B cell (primary cell): ENCODE data around the gene LIPH. TPM values are rescaled to one million over a fixed set of nuclear protein-coding genes. Genes with fewer than 3 reads are reported as not detected.

Source experiments
- ATAC-seq: fragments of 200-7000 bp; cut with Tn5 transposase; one replicate; pipeline ENCODE4 v1.10.0; 2021; ENCODE audit warnings: low read depth, mild to moderate bottlenecking, moderate number of reproducible peaks, moderate library complexity
- CTCF ChIA-PET: fragments of 350-600 bp; sonication (Branson Sonifier 250); formaldehyde crosslinking; loops from one replicate; lab custom pipeline; 2021; ENCODE audit warnings: antibody characterized with exemption, inconsistent platforms; lab: Charles Lee
- POLR2A ChIA-PET: fragments of 350-600 bp; sonication (Branson Sonifier 250); formaldehyde crosslinking; loops from one replicate; lab custom pipeline; 2021; ENCODE audit warnings: antibody characterized with exemption; lab: Charles Lee
- DNase-seq: peaks from one replicate; pipeline ENCODE4 v3.0.0; 2013
- H2AFZ ChIP-seq: 2 replicates; pipeline ENCODE4 v1.6.1; 2012; ENCODE audit warnings: mild to moderate bottlenecking, low read depth, low read length; ENCODE audit not compliant: insufficient read depth, poor library complexity, severe bottlenecking
- H3K27ac ChIP-seq, 2 donors: 1 replicate in 1 of 2; 2 replicates in 1 of 2; pipeline ENCODE4 v1.5.1; 2012 to 2013; ENCODE audit warnings: low read length in 2 of 2, mild to moderate bottlenecking in 2 of 2, moderate library complexity in 1 of 2
- H3K27me3 ChIP-seq, 4 experiments: fragments of 200-600 bp in 1 of 4; sonication (generic) in 1 of 4; replicated peaks in 1 of 4; 1 replicate in 2 of 4; 2 replicates in 2 of 4; pipeline versions ENCODE4 v1.6.1 to v1.7.0; 2013 to 2016; ENCODE audit warnings: low read length in 3 of 4, mild to moderate bottlenecking in 2 of 4, mixed read lengths in 1 of 4, moderate library complexity in 1 of 4; ENCODE audit not compliant: insufficient read depth in 4 of 4, control insufficient read depth in 3 of 4; ENCODE audit errors: control extremely low read depth in 1 of 4
- H3K36me3 ChIP-seq, 2 experiments: replicated peaks in 1 of 2; 1 replicate in 1 of 2; 2 replicates in 1 of 2; pipeline versions ENCODE4 v1.6.1 to v1.7.1; 2013; ENCODE audit warnings: low read length in 1 of 2; ENCODE audit not compliant: insufficient read depth in 2 of 2, control insufficient read depth in 1 of 2; ENCODE audit errors: control extremely low read depth in 1 of 2, extremely low read depth in 1 of 2
- H3K4me1 ChIP-seq, 2 donors: fragments of 200-600 bp in 1 of 2; sonication (generic) in 1 of 2; 1 replicate in 1 of 2; 2 replicates in 1 of 2; pipeline versions ENCODE4 v1.5.1 to v1.6.1; 2013 to 2017; ENCODE audit warnings: low read length in 2 of 2; ENCODE audit not compliant: control insufficient read depth in 2 of 2, insufficient read depth in 2 of 2
- H3K4me2 ChIP-seq: replicated peaks from 2 replicates; pipeline ENCODE3; 2012; ENCODE audit warnings: mild to moderate bottlenecking, low read depth, low read length; ENCODE audit not compliant: poor library complexity, severe bottlenecking
- H3K4me3 ChIP-seq, 5 experiments: fragments of 200-600 bp in 1 of 5; sonication (generic) in 1 of 5; 1 replicate in 3 of 5; 2 replicates in 2 of 5; pipeline versions ENCODE4 v1.5.1 to v1.7.0; 2011 to 2016; ENCODE audit warnings: low read length in 4 of 5, mild to moderate bottlenecking in 4 of 5, low read depth in 2 of 5, control low read depth in 1 of 5, moderate library complexity in 1 of 5; ENCODE audit not compliant: insufficient read depth in 1 of 5; ENCODE audit errors: control extremely low read depth in 1 of 5, extremely low read depth in 1 of 5
- H3K79me2 ChIP-seq: fragments of 200-600 bp; sonication (generic); one replicate; pipeline ENCODE4 v1.6.0; 2016; ENCODE audit warnings: low read length; ENCODE audit not compliant: control insufficient read depth, insufficient read depth
- H3K9ac ChIP-seq: fragments of 200-600 bp; sonication (generic); 2 replicates; pipeline ENCODE4 v1.6.1; 2017; ENCODE audit warnings: mild to moderate bottlenecking, low read length, moderate library complexity
- H3K9me3 ChIP-seq, 3 donors: one replicate each; pipeline versions ENCODE4 v1.6.1 to v1.7.1; 2013; ENCODE audit warnings: low read length in 2 of 3; ENCODE audit not compliant: control insufficient read depth in 2 of 3, insufficient read depth in 1 of 3; ENCODE audit errors: control extremely low read depth in 1 of 3
- H4K20me1 ChIP-seq: 2 replicates; pipeline ENCODE4 v1.6.0; 2012; ENCODE audit warnings: mild to moderate bottlenecking, low read length; ENCODE audit not compliant: insufficient read depth, control insufficient read depth, poor library complexity, severe bottlenecking
- H3K27ac Mint-ChIP-seq: one replicate; pipeline ENCODE4 v1.8.0; 2021; ENCODE audit warnings: mixed read lengths
- H3K27me3 Mint-ChIP-seq: one replicate; pipeline ENCODE4 v1.8.0; 2021; ENCODE audit warnings: mixed read lengths
- H3K4me1 Mint-ChIP-seq: one replicate; pipeline ENCODE4 v1.8.0; 2021; ENCODE audit warnings: mixed read lengths
- H3K4me3 Mint-ChIP-seq: one replicate; pipeline ENCODE4 v1.8.0; 2021; ENCODE audit warnings: mixed read lengths
- H3K9me3 Mint-ChIP-seq: one replicate; pipeline ENCODE4 v1.8.0; 2022; ENCODE audit warnings: mixed read lengths; ENCODE audit not compliant: insufficient read depth
- CTCF ChIP-seq: fragments of 200-600 bp; IDR thresholded peaks from one replicate; pipeline ENCODE4 v1.8.0; 2022; ENCODE audit warnings: antibody characterized with exemption, mild to moderate bottlenecking
- EZH2 ChIP-seq: IDR thresholded peaks from 2 replicates; pipeline ENCODE4 v1.6.1; 2012; ENCODE audit warnings: borderline replicate concordance, low read depth, mild to moderate bottlenecking, moderate library complexity, low read length; ENCODE audit not compliant: insufficient read depth, poor library complexity, severe bottlenecking
- WGBS: methylation state at CpG from one replicate; pipeline ENCODE4 v1.1.5; 2013; ENCODE audit warnings: missing lambda C conversion rate; ENCODE audit not compliant: insufficient coverage; 5-methylcytosine and 5-hydroxymethylcytosine counted together
- intact Hi-C: fragments of 100-400 bp; cut with micrococcal nuclease; formaldehyde crosslinking; loops from one replicate; pipeline ENCODE4 v1.10.0; 2022
- polyA plus RNA-seq: library from polyadenylated mRNA; depleted of rRNA; stranded (reverse); fragments of >200 nt; gene quantifications from 2 replicates; pipeline ENCODE4 v1.2.3, GENCODE V29; 2012
- total RNA-seq, 2 donors: library from RNA; stranded (reverse); fragments of 120-200 nt in 1 of 2; gene quantifications; 1 replicate in 1 of 2; 2 replicates in 1 of 2; pipeline versions ENCODE4 v1.2.3 to v1.2.4, GENCODE V29; 2013 to 2022

The LIPH gene
- total and polyA plus RNA-seq, 2 donors (not counting 1 experiment from before 2014, with no cell fraction given), result not detected

GRCh38 chr3:185585859-185586685 lies 33.7 kb upstream of the LIPH start, which contains the start of gene SENP2:
Gene SENP2, plus strand, starts transcription at chr3:185586295. Its CDS starts 119 bp downstream, at chr3:185586414.
- Histone ChIP-seq H4K20me1 (no peaks in the 10 kb centered on the region), H3K79me2 (peaks cover 40% of the 10 kb centered on the region), H2AFZ (peak within 1 kb of the TSS; percentile 91), H3K4me1 (peaks cover 20 to 37% of the 10 kb centered on the region in 2 donors), H3K36me3 (peaks cover 0 to 8% of the 10 kb centered on the region in 2 experiments), H3K9ac (peak within 1 kb of the TSS; percentile 95), H3K4me2 (peak within 1 kb of the TSS; percentile 80), H3K9me3 (no peaks in the 10 kb centered on the region), H3K4me3 (peak within 1 kb of the TSS; percentile 81 to 98 (median 93)), H3K27me3 (no peaks in the 10 kb centered on the region), H3K27ac (peak within 1 kb of the TSS; percentile 92 to 96)
- intact Hi-C loops, result loop anchor here (1.0 to 10.0 kb wide), 3 partner anchors 9 to 1199 kb away; partner anchors contain the start of gene EIF4A2
- under 1% methylated on average over 62 of the region's 64 CpGs for WGBS
- Mint-ChIP-seq H3K9me3 (no peaks in the 10 kb centered on the region), H3K27ac (peak within 1 kb of the TSS; percentile 93), H3K4me1 (peaks cover 27% of the 10 kb centered on the region), H3K27me3 (no peaks in the 10 kb centered on the region), H3K4me3 (peak within 1 kb of the TSS; percentile 86)
- ATAC-seq, result peak; percentile 95
- ChIA-PET CTCF (interaction anchor here (0.9 to 1.9 kb wide), 5 partner anchors 10 to 233 kb away, joined by 3 to 12 read pairs (median 4); no protein-coding TSS in a partner anchor), POLR2A (interaction anchor here (0.6 to 1.1 kb wide), 3 partner anchors 9 to 87 kb away, joined by 5 to 10 read pairs (median 8); partner anchors contain the start of gene TMEM41A)
- DNase-seq, result peak; percentile 100
- TF ChIP-seq EZH2 (no peak), CTCF (no peak)
